ENCODE measurements around the gene SCRN2. TPM values are rescaled to one million over a fixed set of nuclear protein-coding genes. Genes with fewer than 3 reads are reported as not detected.

The SCRN2 gene
- total RNA-seq, 1 donor from 2014 or later, result 30.1 TPM

GRCh38 chr17:47819475-47819874, 21.6 kb downstream of the SCRN2 start:
- H3K4me3 ChIP-seq (ENCODE audit: low read depth, low read length), result no peak overlapping the region
- DNase-seq (ENCODE audit: low read depth), result no peak
- TF ChIP-seq CTCF (IDR thresholded peaks at IDR 0.05; ENCODE audit: insufficient read depth, low read length, poor library complexity, severe bottlenecking), result no peak
- H3K36me3 ChIP-seq (ENCODE audit: control insufficient read depth, insufficient read depth, low read length), result no peaks in the 10 kb centered on the region
- no peaks in the 10 kb centered on the region for H3K27me3 ChIP-seq (ENCODE audit: control insufficient read depth, insufficient read depth, low read length)

- no peak for DNase-seq (ENCODE audit: low read depth)
- Histone ChIP-seq H3K36me3 (ENCODE audit: control insufficient read depth, insufficient read depth, low read length) (no peaks in the 10 kb centered on the region), H3K4me3 (ENCODE audit: low read depth, low read length) (no peak overlapping the region), H3K27me3 (ENCODE audit: control insufficient read depth, insufficient read depth, low read length) (no peaks in the 10 kb centered on the region)
- no peak for TF ChIP-seq CTCF (IDR thresholded peaks at IDR 0.05; ENCODE audit: insufficient read depth, low read length, poor library complexity, severe bottlenecking)
Measured at GRCh38 chr17:47818002-47818695, 22.9 kb downstream of the SCRN2 start.

GRCh38 chr17:47816947-47817346, 24.1 kb downstream of the SCRN2 start:
- H3K4me3 ChIP-seq (ENCODE audit: low read depth, low read length), result no peak overlapping the region
- no peaks in the 10 kb centered on the region for H3K36me3 ChIP-seq (ENCODE audit: control insufficient read depth, insufficient read depth, low read length)
- no peaks in the 10 kb centered on the region for H3K27me3 ChIP-seq (ENCODE audit: control insufficient read depth, insufficient read depth, low read length)
- DNase-seq (ENCODE audit: low read depth), result no peak
- no peak for TF ChIP-seq CTCF (IDR thresholded peaks at IDR 0.05; ENCODE audit: insufficient read depth, low read length, poor library complexity, severe bottlenecking)

- no peak overlapping the region for H3K4me3 ChIP-seq (ENCODE audit: low read depth, low read length)
- no peak for TF ChIP-seq CTCF (IDR thresholded peaks at IDR 0.05; ENCODE audit: insufficient read depth, low read length, poor library complexity, severe bottlenecking)
- no peaks in the 10 kb centered on the region for H3K27me3 ChIP-seq (ENCODE audit: control insufficient read depth, insufficient read depth, low read length)
- no peak for DNase-seq (ENCODE audit: low read depth)
- H3K36me3 ChIP-seq (ENCODE audit: control insufficient read depth, insufficient read depth, low read length), result no peaks in the 10 kb centered on the region
Measured at GRCh38 chr17:47816111-47816735, 24.9 kb downstream of the SCRN2 start.

GRCh38 chr17:47815106-47815918, 25.8 kb downstream of the SCRN2 start:
- no peak for DNase-seq (ENCODE audit: low read depth)
- Histone ChIP-seq H3K36me3 (ENCODE audit: control insufficient read depth, insufficient read depth, low read length) (no peaks in the 10 kb centered on the region), H3K4me3 (ENCODE audit: low read depth, low read length) (no peak overlapping the region), H3K27me3 (ENCODE audit: control insufficient read depth, insufficient read depth, low read length) (no peaks in the 10 kb centered on the region)
- no peak for TF ChIP-seq CTCF (IDR thresholded peaks at IDR 0.05; ENCODE audit: insufficient read depth, low read length, poor library complexity, severe bottlenecking)

Measured in kidney epithelial cell (primary cell).